Islet of Langerhans (tissue), 1 donor: Measurements from ENCODE around the gene IL37.
"Not testable (repeated sequence)": the region's sequence is repeated elsewhere in the genome, so short reads cannot be mapped to it uniquely, and the experiment has no call there.

ENCODE experiments used
- FAIRE-seq: peaks from one replicate; lab custom pipeline; 2011; peaks lifted over from hg19 to GRCh38; lab: Jason Lieb, UNC

The IL37 gene

DNA sequence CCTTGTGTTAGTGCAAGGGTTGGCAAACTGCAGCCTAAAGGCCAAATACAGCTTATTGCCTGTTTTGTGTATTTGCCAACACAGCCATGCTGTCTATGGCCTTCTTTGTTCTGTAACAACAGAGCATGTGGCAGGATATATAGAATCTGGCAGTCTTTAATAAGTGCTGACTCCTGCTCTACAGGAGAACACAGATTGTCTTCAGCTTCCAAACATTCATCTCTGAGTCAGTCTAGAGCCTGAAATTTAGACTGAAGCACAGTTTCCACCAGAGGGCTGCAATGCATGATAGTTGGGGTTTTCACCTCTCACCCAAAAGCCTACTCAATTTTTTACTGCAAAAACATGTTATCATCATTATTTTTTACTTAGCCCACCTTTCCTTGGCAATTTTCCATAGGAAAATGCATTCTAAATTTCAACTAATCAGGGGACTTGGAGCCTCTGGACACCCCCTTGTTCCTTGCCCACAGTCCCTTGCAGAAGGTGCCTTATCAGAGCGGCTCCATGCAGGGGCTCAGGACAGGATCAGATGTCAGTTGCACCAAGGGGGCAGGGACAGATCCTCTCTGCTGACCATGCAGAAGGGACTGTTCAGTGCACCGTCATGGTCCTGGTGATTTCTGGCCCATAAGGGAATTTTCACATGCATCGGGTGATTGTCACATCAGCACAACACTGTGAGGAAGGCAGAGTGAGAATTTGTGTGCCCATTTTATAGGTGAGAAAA, 12.4 kb downstream of the IL37 start:
- no peak for FAIRE-seq

DNA sequence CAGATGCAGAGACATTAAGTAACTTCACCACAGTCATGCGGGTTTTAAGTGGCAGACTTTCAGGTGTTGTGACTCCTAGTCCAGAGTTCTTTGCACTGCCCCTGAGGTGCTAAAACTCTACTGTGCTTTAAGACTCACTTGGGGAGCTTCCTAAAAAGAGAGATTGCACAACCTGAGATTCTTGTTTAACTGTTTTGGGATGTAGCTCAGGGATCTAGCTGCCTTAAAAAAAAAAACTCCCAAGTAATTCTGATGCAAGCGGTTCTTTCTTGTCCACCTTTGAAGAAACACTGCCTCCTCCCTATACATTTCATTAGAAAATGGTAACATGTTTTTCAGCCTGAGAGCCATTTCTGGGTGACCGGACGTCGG, 13.0 kb downstream of the IL37 start:
- no peak for FAIRE-seq

DNA sequence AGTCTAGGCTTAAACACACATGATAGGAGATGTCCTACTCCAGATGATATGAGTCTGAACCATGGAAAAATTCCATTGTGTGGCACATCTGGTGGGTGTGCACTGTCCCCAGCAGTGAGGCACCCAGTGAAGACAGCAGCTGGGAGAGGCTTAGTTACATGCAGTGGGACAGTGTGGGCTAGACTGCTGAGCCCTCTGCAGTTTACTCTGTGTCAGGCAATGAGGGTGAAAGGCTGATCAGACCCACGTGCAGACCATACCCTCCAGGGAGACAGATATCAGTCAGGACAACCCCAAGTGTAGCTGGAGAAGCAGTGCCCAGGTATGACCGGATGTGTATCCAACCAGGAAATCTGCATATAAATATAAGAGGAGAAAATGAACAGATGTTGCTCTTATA, 13.4 kb downstream of the IL37 start:
- FAIRE-seq, result no peak

DNA sequence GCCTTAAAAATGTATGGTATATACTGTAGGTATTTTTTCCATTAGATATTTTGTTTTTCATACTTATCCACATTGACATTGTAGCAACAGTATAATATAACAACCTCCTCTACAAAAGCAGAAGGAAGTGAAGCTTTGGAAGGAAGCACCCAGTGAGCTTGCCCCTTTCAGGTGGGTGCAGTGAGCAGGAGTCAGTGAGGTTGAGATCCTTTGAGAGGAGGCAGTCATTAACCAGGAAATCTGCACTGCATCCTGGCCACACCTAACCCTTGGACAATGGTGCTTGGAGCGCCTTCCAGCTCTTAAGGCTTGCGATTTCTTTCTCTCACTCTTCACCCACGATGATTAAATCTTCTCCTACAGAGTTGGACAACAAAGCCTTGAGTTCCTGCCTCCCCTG, 13.9 kb downstream of the IL37 start:
- no peak for FAIRE-seq

DNA sequence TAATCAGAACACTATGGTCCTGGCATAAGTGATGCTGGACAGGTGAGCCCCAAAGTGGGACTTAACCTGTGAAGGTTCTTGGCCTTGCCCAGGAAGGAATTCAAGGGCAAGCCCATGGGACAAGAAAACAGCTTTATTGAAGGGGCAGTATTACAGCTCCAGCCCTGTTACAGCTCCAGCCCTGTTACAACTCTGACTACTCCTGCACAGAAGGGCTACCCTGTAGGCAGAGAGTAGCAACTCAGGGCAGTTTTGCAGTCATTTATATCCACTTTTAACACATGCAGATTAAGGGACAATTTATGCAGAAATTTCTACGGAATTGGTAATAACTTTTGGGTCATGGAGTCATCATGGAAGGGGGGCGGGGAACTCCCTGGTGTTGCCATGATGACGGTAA, 15.7 kb downstream of the IL37 start:
- FAIRE-seq, result no peak

DNA sequence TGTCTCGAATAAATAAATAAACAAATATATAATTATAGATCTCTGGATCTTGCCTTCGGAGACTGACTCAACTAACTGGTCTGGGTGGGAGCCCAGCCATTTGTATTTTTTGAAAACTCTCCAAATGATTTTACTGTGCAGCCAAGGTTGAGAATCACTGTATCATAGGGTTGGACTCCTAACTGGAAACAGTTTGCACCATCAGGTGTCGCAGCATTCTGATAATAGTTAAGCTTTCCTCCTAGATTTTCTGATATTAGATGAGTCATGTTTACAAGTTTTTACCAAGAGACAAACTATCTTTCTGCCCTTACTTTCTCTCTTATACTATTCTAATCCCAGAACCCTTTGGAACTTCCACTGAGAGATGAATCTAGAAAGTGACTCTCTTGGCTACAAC, 16.8 kb downstream of the IL37 start:
- no peak for FAIRE-seq

DNA sequence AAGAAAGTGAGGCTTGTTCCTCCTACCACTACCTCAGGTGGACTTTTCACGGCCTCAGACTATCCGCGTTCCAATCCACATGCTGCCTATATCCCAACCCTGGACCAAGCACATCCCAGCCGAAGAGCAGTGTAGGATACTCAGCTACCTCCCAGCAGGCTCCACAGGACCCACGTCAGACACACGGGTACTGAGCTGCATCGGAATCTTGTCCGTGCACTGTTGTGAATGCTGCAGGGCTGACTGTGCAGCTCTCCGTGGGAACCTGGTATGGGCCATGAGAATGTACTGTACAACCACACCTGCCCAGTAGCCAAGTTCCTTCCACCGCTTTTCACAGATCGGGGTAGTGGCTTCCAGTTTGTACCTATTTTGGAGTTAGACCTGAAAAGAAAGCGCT, 22.3 kb downstream of the IL37 start:
- no peak for FAIRE-seq

DNA sequence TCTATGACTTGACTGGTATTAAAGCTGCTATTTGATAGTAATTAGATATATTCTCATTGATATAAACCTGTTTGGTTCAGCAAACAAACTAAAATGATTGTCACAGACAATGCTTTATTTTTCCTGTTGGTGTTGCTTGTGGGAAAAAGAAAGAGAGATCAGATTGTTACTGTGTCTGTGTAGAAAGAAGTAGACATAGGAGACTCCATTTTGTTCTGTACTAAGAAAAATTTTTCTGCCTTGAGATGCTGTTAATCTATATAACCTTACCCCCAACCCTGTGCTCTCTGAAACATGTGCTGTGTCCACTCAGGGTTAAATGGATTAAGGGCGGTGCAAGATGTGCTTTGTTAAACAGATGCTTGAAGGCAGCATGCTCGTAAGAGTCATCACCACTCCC, 23.2 kb downstream of the IL37 start:
- FAIRE-seq, result not testable (repeated sequence)

DNA sequence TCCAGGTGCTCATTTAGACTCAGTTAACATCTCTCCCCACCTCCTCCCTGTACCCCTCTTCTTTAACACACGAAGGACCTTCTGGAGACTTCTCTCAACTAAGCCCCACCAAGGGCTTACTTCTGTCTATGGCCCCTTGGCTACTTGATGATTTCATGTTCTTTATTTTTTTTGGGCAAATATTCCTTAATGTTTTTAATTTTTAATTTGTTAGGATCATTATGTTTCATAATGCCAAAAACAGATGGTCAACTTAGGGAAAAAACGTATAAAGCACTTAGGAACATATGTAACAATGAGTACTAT, 25.9 kb downstream of the IL37 start:
- FAIRE-seq, result no peak

DNA sequence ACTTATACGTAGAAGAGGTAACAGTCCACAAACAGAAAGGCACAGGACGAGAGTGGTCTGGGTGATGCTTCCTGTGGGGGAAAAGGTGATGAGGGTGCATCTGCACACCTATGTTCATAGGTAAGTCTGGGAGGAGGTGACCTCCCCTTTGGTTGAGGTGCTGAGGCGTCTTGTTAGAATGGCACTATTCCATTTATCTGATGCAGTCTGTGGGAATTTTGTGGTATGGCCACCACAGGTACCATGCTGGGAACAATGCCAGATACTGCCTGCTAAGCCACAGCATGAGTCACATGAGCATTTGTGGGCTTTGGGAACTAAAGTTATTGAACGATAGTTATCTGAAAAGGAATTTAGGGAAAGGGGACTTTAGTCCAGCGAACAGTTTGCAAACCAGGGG, 27.9 kb downstream of the IL37 start:
- FAIRE-seq, result no peak

DNA sequence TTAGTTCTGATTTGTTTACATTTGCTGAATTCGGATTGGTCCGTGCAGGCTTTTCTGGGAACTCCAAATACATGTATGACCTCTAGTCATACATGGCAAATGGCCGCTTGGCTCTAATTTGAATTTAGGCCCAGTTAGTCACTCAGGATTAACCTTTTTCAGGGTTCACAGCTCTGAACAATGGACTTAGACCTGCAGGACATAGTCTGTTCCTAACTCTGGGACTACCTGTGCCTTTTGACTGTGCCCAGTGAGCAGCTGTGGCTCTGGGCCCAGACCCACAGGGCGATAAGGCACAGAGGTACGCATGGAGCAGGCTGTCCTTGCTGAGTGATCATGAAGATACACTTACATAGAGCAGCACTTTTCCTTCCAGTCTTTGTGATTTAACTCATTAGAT, 28.5 kb downstream of the IL37 start:
- no peak for FAIRE-seq

DNA sequence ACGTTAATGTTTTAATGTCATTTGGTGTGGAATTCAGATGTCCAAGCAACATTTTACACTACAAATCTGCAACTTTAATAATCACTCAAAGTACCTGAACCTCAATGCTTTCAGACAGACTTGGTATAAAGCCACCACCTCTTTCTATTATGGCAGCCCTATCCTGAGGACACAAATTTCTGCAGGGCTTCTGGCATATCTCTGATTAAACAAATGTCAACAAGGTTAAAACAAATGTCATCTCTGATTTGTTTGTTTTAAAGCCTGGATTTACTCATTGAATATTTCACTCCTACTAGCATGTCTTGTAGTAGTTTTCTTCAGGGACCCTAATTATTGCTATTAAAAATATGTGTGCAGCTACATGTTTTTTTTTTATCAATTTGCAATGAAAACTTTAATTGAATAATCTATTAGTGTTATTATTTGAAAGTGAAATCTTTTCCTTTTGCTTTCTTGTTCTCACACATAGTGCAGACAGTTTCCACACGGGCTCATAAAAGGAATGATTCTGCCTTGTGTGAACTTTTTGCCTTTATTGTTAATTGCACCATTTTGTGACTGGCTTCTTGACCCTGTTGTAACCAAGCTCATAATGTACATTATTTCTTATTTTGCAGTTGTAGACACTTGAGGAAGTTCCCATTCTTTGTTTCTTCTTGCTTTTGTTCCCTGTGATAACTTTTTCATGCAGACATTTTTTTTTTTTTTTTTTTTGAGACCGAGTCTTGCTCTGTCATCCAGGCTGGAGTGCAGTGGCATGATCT, 30.1 kb downstream of the IL37 start:
- no peak for FAIRE-seq

DNA sequence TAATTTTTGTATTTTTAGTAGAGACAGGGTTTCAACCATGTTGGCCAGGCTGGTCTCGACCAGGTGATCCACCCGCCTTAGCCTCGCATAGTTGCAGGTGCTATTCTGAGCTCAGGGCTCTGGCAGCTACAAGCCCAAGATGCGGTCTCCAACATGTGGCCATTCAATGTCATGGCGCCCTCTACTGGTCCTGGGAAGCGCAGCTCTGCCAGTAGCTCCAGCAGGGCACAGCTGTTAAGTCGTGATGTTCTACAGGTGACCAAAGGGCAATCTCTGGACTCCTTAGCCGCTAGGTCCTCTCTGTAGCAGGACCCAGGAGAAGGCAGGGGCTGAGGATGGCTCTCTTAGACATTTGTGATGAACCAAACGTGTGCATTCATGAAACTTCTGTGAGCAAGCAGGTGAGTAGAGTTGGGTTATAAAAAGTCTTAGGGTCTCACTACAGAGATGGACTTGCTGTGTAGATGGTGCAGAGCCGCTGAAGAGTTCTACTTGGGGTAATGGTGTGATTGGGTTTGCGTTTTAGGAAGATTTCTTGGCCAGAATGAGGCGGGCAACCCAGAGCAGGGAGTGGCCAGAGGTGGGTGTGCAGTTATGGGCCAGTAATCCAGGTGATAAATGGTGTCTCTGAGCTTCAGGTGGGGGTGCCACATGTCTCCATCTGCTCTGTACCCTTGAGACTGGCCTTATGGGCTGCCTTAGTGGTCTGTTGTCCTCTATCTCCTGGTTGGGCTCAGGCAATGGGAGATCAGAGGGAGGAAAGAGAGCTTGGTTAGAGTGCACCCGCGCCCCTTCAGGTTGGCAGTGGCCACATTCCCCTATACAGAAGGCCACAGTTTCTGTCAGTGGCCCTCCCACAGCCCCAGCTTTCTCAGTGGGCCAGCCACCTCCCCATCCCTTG, 31.0 kb downstream of the IL37 start:
- FAIRE-seq, result no peak

DNA sequence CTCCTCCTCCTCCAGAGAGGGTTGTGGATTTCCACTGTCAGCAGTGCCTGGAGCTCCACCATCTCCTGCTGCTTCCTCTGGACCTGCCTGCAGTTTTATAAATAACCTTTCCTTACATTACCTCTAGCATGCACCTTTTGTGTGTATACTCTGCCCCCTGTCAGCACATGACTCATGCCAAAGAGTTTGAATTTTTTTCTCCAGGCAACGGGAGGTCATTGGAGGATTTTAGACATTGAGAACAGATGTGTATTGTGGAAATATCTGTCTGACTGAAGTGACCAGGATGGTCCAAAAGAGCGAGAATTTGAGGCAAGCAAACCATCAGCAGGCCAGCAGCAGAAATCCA, 31.7 kb downstream of the IL37 start:
- no peak for FAIRE-seq

DNA sequence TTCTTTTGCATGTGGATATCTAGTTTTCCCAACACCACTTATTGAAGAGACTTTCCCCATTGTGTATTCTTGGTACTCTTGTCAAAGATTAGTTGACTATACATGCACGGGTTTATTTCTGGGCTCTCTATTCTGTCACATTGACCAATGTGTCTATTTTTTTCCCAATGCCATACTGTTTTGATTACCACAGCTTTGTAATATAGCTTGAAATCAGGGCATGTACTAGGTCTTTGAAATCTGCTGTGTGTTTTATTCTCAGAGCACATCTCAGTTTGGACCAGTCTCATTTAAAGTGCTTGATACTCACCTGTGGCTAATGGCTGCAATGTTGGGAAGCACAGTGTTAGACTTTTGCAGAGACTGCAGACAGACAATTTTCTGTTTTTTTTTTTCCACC, 34.0 kb downstream of the IL37 start:
- no peak for FAIRE-seq

DNA sequence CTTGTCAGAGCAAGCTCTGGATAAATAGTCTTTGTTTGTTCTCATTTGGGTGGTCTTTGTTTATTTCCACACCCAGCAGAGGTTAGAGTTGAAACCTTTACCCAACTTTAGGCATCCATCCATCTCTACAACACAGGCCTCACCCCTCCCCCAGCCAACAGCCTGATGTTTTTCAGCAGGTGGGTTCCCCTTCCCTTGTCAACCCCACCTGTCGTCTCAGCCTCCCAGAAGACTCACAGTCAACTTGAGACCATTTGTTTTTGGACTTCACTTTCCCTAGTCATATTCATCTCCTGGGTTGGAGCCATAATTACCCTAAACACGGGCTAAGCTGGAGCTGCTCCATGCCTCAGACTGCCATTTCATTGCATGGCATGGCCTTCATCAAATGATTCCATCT, 35.1 kb downstream of the IL37 start:
- FAIRE-seq, result no peak

DNA sequence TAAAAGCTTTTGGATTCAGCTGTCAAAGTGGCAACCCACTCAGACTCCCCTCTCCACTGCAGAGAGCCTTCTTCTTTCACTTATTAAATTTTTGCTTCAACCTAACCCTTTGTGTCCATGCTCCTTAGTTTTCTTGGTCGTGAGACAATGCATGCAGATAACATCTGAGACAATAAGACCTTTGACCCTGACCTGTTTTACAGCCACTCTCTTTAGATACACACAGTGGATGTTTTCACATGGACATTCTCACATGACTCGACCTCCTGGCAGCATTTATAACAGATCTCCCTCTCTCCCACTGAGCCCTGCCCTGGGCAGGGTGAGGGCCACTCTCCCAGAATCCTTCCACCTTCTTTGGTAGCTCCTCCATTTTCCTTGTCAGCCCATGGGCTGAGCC, 36.4 kb downstream of the IL37 start:
- FAIRE-seq, result no peak

DNA sequence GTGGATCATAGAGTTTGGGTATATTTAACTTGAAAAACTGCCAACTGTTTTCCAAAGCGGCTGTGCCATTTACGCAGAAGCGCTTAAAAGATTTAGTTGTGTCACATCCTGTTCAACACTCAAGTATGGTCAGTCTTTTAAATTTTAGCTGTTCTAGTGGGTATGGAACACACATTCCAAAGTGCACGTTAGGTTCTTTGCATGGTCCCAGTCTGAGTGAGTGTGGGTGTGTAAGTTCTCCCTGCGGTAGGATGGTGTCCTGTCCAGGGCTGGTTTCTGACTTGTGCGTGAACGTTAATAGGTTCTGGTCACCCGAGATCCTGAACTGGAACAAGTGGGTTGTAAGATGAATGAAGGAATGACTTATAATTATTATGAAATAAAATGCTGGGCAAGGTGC, 38.5 kb downstream of the IL37 start:
- no peak for FAIRE-seq

DNA sequence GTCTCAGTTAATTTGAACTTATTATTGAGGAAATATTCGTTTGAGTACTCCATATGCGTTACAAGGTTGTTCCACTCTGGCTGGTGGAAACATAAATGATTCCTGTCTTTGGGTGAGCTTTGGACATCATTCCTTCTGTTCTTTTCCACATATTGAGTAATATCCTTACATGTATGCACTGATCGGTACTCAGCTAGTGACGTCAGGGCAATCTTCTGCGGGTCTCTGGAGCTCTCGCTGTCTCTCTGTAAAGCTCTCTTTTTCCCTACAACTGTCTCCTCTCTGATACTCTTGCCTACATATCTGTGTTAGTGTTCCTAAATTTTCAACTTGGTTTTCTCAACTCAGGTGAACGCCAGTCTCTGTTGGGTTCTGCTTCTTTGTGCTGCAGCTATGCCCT, 43.4 kb downstream of the IL37 start:
- FAIRE-seq, result no peak

DNA sequence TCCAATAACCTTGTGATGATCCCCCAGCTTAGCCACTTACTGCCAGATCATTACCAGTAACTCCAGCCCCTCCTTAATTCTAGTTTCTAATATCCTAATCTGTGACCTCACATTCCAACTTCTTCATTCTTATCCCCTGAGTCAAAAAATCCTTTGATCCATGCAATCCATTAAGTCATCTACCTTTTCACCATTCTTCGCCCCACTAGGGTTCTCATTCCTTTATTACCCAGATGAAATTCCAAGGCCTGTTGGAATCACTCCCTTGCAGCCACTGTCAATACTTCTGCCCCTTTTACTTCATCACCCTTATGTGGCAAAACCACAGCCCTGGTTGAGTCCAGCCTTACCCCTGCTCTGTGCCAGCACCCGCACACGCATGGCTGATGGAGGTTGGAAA, 46.5 kb downstream of the IL37 start:
- FAIRE-seq, result no peak

DNA sequence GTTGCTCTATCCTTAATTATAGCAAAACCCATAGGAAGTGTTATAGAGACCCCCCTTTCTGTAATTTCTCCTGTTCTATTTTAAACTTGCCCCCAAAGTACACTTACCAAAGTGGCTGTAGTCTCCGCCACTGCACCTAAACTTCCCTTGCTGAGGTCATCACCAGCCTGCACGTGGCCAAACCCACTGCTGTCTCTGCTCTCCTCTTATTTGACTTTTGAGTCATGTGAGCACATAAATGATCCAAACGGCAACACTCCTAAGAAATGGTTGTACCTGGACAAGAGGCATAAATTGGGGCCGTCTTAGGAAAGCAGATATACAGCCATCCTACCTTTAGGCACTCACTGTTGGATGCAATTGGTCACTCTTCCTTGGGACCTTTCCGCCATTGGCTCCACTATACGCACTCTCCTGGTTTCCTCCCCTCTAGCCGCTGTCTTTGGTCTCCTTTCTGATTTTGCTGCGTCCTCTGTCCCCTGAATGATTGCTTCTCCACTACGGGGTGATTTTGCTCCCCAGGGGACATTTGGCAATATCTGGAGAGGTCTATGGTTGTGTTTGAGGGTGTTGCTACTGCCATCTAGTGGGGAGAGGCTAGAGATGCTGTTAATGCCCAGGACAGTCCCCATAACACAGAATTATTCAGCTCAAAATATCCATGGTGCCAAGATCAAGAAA, 47.6 kb downstream of the IL37 start:
- FAIRE-seq, result no peak

DNA sequence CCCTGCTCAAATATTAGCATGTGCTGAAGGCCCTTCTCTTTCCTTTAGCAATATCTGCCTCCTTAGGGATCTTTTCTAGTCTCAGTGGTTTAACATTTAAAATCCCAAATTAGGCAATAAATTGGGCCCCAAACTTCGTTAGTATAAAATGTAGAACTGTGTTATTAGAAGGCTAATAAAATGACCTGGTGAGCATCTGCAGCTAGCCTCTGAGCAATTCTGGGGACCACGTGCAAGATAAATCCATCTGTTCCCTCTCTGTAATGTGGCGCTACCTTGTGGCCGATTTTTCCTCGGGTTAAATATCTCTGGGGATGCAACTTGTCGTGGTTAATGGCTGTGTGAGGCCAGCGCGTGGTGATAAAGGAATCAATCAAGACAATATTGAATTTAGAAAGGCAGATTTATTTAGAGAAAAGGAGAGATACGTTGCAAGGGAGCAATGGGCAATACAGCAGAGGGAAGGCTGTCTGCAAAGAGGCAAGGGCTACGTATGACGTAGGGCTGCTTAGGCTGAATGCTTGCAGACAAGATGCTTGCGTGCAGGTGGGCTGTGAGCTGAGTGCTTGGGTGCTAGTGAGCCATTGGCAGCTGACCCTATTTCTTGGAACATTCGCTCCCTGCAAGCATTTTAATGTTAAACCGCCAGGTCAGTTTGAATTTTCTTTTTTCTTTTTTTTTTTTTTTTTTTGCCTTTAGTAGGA, 48.3 kb downstream of the IL37 start:
- FAIRE-seq, result no peak
